Measurements from ENCODE around the gene PCDHB1.
"Not testable (repeated sequence)": the region's sequence is repeated elsewhere in the genome, so short reads cannot be mapped to it uniquely, and the experiment has no call there.

The PCDHB1 gene

GRCh38 chr5:141082228-141082627 lies 31.1 kb downstream of the PCDHB1 start:
- DNase-seq: no peak

- DNase-seq: peak; percentile 26 to 49
These were observed 33.4 kb downstream of the PCDHB1 start for GRCh38 chr5:141084487-141084989.

- DNase-seq: no peak
These were observed 43.5 kb downstream of the PCDHB1 start, which contains the start of gene PCDHB2 for GRCh38 chr5:141094481-141095262. PCDHB2 (plus strand) TSS chr5:141094615; CDS start chr5:141094791, 176 bp downstream.

GRCh38 chr5:141095263-141095641 lies 44.1 kb downstream of the PCDHB1 start:
- DNase-seq: no peak

- DNase-seq: not testable (repeated sequence)
These were observed 45.0 kb downstream of the PCDHB1 start for GRCh38 chr5:141096181-141096580.

GRCh38 chr5:141096586-141096985 lies 45.4 kb downstream of the PCDHB1 start:
- DNase-seq: not testable (repeated sequence)

GRCh38 chr5:141100243-141100805 lies 49.1 kb downstream of the PCDHB1 start, which contains the start of gene PCDHB3:
PCDHB3 (plus strand) TSS chr5:141100473; CDS start chr5:141100650, 177 bp downstream.
- peak in 1 of 2 donors; percentile 9 for DNase-seq

GRCh38 chr5:141101059-141101458 lies 49.9 kb downstream of the PCDHB1 start:
- no peak for DNase-seq

- not testable (repeated sequence) for DNase-seq
These were observed 50.9 kb downstream of the PCDHB1 start for GRCh38 chr5:141102070-141102469.

GRCh38 chr5:141102471-141102870 lies 51.3 kb downstream of the PCDHB1 start:
- not testable (repeated sequence) for DNase-seq

GRCh38 chr5:141105350-141105749 lies 54.2 kb downstream of the PCDHB1 start:
- DNase-seq: no peak
